MG63 (cell line): ENCODE data around the gene MYBBP1A. TPM values are rescaled to one million over a fixed set of nuclear protein-coding genes. Genes with fewer than 3 reads are reported as not detected.
A peak's percentile ranks its signal among the peaks of the same experiment; 100 is the strongest.
"Not testable (repeated sequence)": the region's sequence is repeated elsewhere in the genome, so short reads cannot be mapped to it uniquely, and the experiment has no call there.

ENCODE experiments used
- DNase-seq: peaks from one replicate; pipeline ENCODE4 v3.0.0-alpha.2; 2020
- H3K27me3 ChIP-seq: fragments of 250-450 bp; sonication (Bioruptor Pico); 2 replicates; pipeline ENCODE4 v1.5.1; 2020; ENCODE audit warnings: mild to moderate bottlenecking, moderate library complexity
- H3K36me3 ChIP-seq: fragments of 250-450 bp; sonication (Bioruptor Pico); 2 replicates; pipeline ENCODE4 v1.5.1; 2020; ENCODE audit warnings: mild to moderate bottlenecking, moderate library complexity
- H3K4me3 ChIP-seq: fragments of 250-450 bp; sonication (Bioruptor Pico); 2 replicates; pipeline ENCODE4 v1.5.1; 2020; ENCODE audit warnings: mild to moderate bottlenecking, moderate library complexity
- H3K9me3 ChIP-seq: fragments of 250-450 bp; sonication (Bioruptor Pico); 2 replicates; pipeline ENCODE4 v1.5.1; 2020; ENCODE audit warnings: mild to moderate bottlenecking, moderate library complexity
- total RNA-seq: library from RNA; depleted of rRNA; stranded (reverse); fragments of >200 nt; shearing (Covaris generic); gene quantifications from 2 replicates; pipeline ENCODE4 v1.2.3, GENCODE V29; 2014; ENCODE audit warnings: low replicate concordance

The MYBBP1A gene
- total RNA-seq, 1 experiment from 2014 or later, result 63.2 TPM

DNA sequence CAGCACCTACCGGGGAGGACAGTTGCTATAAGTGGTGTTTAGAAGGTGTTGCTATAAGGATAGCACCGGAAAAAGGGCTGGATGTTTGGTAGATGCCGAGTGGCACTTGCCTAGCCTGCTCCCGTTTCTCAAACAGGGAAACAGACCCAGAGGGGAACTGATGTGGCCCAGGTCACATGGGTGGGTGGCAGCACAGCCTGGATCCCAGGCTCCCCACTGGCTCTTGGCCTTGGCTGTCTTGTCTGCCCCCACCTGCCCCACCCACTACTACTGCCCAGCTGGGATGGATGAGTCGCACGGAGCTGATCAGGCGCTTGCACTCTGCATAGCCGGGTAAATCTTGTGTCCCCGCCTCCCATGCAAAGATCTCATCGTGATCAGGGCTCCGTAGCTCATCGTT lies 36.3 kb upstream of the MYBBP1A start:
- Histone ChIP-seq H3K9me3 (no peaks in the 10 kb centered on the region), H3K27me3 (no peaks in the 10 kb centered on the region), H3K36me3 (no peaks in the 10 kb centered on the region), H3K4me3 (no peak overlapping the region)
- DNase-seq, result peak; percentile 53

DNA sequence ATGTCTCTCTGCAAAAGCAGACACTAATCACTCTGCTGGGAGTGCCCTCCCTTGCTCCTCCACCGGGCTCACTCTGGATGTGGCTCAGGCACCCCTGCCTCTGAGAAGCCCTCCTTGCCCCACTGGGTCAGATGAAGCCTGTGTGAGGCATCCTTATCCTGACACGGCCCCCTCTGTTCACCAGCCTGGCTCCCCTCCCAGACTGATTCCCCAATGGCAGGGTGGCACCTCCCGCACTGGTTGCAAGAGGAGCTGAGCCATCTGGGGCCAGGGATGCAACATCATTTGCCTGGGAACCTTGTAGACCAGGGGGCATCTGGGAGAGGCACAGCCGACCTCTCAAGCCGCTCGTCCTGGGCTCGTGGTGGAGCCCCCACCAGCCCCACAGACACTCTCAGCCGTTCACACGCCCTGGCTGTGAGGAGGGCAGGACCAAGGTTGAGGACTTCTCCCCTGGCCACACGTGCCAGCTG lies 35.8 kb upstream of the MYBBP1A start:
- no peak for DNase-seq
- H3K36me3 ChIP-seq, result no peaks in the 10 kb centered on the region
- H3K27me3 ChIP-seq, result no peaks in the 10 kb centered on the region
- H3K4me3 ChIP-seq, result no peak overlapping the region
- no peaks in the 10 kb centered on the region for H3K9me3 ChIP-seq

DNA sequence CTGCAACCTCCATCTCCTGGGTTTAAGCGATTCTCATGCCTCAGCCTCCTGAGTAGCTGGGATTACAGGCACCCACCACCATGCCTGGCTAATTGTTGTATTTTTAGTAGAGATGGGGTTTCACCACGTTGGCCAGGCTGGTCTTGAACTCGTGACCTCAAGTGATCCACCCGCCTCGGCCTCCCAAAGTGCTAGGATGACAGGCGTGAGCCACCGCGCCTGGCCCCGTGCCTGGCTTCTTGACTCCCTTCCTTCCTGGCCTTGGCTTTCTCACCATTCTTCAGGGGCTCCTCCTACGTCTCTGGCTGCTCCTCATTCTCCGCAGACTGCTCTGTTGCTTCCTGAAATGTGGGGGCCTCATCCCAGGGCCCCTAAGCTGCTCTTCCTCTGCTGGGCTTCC lies 34.9 kb upstream of the MYBBP1A start:
- not testable (repeated sequence) for H3K36me3 ChIP-seq, DNase-seq, H3K4me3 ChIP-seq, H3K9me3 ChIP-seq, H3K27me3 ChIP-seq

DNA sequence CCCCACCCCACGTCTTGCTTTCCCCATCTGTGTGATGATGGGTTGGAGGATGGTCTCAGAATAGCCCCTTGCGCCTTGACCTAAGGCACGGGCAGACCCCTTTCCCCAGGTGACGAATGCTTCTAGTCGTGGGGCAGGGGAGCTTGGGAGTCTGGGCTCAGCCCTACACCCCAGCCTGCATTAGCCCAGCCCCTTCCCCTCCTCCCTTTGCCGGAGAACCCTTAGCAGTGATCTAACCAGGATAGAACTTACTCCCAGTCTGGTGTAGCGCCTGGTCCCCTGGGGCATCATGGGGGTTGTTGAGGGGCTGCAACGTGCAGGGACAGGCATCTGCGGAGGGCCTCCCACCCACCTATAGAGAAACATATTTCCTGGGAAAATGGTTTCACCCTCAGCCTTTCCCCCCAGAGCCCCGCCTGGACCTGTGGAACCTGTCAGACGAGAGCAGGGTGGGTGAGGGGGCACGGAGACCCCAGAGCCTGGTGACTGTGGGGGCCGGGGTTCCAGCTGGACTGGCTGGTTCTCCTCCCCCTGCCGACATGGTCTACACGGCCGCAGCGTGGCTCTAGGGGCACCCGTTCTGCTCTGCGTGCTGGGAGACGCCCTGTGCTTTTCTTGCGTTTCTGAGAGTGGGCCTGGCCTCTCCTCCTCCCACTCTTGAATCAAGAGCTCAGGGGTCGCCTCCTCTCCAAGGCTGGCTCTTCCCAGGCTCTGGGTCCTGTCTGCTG lies 33.9 kb upstream of the MYBBP1A start:
- peaks cover 2% of the 10 kb centered on the region; the same call in 1 of the 2 replicates for H3K27me3 ChIP-seq
- no peak overlapping the region for H3K4me3 ChIP-seq
- no peaks in the 10 kb centered on the region for H3K36me3 ChIP-seq
- no peaks in the 10 kb centered on the region for H3K9me3 ChIP-seq
- DNase-seq, result no peak

DNA sequence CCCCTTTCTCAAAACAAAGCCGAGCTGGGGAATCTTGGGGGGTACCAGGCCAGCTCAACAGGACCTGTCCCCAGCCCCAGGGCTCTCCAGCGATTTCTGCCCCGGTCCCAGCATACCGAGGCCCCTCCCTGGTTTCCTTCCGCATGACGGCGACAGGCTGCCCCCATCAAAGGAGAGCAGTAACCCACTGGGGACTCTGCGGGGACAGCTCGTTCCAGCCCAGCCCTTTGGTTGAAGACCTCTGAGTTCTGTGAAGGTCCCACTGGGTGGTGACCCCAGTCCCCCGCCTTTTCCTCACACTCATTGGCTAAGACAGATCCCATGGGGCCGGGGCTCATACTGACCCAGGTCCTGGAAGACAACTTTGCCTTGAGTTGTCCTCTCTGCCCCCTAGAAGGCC lies 33.2 kb upstream of the MYBBP1A start:
- no peaks in the 10 kb centered on the region for H3K9me3 ChIP-seq
- no peak for DNase-seq
- H3K36me3 ChIP-seq, result no peaks in the 10 kb centered on the region
- H3K27me3 ChIP-seq, result peaks cover 9% of the 10 kb centered on the region; the same call in 1 of the 2 replicates
- no peak overlapping the region for H3K4me3 ChIP-seq

DNA sequence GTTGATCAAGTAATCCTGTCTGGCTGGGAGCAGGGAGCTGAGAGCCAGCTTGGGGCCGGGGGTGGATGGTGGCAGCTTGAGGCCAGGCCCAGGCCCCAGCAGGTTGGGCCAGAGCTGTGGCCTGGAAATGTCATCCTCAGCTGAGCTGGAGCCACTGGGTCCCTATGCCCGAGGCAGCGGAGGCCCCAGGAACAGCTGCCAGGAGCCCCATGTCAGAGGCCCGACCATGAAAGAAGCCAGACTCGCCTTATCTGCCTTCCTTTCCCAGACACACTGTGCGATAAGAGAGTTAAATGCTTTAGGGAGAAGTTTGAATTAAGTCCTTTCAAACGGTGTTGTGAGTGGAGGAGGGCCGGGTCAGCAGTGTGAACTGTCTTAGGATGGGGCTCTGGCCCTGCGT lies 32.6 kb upstream of the MYBBP1A start:
- no peak for DNase-seq
- Histone ChIP-seq H3K4me3 (no peak overlapping the region), H3K27me3 (peaks cover 11% of the 10 kb centered on the region; the same call in 1 of the 2 replicates), H3K9me3 (no peaks in the 10 kb centered on the region), H3K36me3 (no peaks in the 10 kb centered on the region)

DNA sequence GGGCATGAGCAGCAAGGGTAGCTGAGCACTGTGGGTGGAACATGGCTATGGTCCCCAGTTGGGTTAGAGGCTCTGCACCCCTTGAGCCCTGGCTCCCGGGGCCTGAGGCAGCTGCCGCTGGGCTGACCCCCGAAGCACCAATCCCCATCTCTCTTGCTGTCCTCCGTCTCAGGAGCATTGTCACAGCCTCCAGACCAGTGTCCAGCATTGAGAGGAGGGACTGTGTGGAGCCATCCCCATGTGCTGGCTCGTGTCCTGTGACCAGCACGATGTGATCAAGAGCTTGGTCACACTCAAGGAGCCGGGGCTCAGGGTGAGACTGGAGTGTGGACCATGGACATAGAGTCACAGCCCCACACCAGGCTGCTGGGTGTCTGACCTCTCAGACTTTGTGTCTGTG lies 32.0 kb upstream of the MYBBP1A start:
- Histone ChIP-seq H3K4me3 (no peak overlapping the region), H3K27me3 (peaks cover 11% of the 10 kb centered on the region; the same call in 1 of the 2 replicates), H3K36me3 (no peaks in the 10 kb centered on the region), H3K9me3 (no peaks in the 10 kb centered on the region)
- DNase-seq, result no peak

DNA sequence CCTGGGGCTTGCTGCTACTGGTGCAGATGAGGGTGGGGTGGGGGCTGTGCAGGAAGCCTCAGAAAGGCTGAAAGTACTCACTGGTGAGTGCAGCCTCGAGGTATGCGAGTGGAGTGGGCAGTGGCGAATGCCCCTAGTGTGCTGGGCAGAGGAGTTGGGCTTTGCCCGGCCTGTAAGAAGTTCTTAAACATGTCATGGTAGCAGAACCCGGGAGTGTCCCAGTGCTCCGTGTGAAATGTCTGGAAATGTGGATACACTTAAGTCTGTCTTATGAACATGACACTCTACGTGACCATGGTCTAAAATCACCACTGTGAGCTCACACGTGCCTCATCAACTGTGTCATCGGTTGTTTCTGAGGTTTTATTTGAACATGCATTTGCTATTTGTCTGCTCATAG lies 30.9 kb upstream of the MYBBP1A start:
- Histone ChIP-seq H3K4me3 (no peak overlapping the region), H3K36me3 (no peaks in the 10 kb centered on the region), H3K9me3 (no peaks in the 10 kb centered on the region), H3K27me3 (peaks cover 11% of the 10 kb centered on the region; the same call in 1 of the 2 replicates)
- no peak for DNase-seq

DNA sequence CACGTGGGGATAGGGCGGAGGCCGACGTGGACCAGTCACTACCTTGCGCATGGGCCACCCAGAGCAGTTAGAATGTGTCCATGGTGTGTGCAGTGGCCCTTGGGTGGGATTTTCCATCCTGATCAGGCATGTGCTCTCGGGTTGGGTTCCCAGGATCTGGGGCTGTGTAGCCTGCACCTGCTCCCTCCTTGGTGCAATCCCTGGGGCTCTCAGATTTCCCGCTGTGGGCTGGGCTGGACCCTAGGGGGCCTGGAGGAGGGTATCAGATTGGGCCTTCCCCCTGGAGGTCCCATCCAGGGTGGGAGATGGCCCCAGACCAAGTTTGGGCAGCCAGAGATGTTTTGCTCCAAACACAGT lies 30.4 kb upstream of the MYBBP1A start:
- no peaks in the 10 kb centered on the region for H3K9me3 ChIP-seq
- no peak overlapping the region for H3K4me3 ChIP-seq
- DNase-seq, result no peak
- H3K36me3 ChIP-seq, result no peaks in the 10 kb centered on the region
- peaks cover 11% of the 10 kb centered on the region; the same call in 1 of the 2 replicates for H3K27me3 ChIP-seq

DNA sequence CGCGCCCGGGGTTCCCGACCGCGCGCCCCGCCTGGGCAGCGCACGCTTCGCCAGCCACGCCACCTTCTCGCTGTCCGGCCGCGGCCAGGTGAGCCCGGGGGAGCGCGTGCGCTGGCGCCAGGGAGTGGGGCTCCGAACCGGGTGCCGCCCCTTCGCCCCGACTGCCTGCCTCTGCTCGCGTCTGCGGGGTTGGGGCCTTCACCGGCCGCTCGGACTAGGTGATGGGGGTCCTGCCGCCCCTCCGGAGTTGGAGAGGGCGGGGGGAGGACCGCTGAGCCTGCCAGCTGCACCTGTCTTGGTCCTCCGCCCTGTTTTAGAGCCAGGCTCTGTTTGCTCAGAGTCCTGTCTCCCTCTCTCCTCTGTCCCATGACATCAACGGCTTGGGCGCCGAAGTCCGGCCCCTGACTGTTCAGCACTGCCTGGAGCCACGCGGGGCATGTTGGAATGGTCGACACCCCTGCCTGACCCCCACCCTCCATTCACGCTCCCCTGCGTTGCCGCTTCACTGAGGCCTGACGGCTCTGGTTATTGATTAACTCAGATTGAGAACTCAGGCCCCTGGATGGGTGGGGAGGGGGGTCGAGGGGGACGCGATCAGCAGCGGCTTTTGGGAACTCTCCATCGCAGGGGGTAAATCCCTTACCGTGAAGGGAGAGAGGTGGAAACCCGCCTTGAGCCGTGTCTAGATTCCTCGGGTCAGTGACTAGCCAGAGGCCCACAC lies 29.9 kb upstream of the MYBBP1A start:
- Histone ChIP-seq H3K36me3 (no peaks in the 10 kb centered on the region), H3K4me3 (no peak overlapping the region), H3K9me3 (no peaks in the 10 kb centered on the region), H3K27me3 (peaks cover 11% of the 10 kb centered on the region; the same call in 1 of the 2 replicates)
- no peak for DNase-seq

DNA sequence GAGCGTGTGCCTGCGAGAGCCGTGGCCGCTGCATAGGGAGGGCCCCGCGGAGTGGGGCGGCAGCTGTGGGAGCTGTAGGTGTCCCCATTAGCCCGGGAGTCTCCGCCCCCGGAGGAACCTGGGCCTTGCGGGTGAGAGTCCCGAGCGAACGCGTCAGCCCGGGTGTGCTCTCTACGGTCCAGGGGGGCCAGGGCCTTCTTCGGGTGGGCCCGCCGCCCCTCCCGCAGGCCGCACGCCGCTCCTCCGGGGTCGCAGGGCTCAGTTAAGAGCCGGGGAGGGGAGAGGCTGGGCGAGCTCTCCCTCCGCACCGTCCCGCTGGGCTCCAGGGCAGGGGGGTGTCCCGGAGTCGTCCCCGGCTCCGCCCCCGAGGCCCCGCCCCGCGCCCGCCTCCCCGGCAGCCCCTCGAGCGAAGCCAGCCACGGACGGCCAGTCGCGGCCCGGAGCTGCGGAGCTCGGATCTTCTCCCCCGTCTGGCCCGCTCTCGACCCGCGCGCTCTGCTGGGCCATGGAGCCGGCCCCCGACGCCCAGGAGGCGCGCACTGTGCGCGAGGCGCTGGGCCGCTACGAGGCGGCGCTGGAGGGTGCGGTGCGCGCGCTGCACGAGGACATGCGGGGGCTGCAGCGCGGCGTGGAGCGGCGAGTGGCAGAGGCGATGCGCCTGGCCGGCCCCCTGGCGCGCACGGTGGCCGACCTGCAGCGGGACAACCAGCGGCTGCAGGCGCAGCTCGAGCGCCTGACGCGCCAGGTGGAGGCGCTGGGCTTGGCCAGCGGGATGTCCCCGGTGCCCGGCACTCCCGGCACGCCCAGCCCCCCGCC lies 29.1 kb upstream of the MYBBP1A start, which contains the start of gene SMTNL2:
Gene SMTNL2, plus strand, starts transcription at position 429 of the 816 bp plus-strand sequence. Its CDS starts 77 bp downstream, at position 506.
- H3K27me3 ChIP-seq, result peaks cover 11% of the 10 kb centered on the region; the same call in 1 of the 2 replicates
- DNase-seq, result no peak
- H3K4me3 ChIP-seq, result peak within 1 kb of the TSS; percentile 12; the same call in 1 of the 2 replicates
- no peaks in the 10 kb centered on the region for H3K36me3 ChIP-seq
- H3K9me3 ChIP-seq, result no peaks in the 10 kb centered on the region

DNA sequence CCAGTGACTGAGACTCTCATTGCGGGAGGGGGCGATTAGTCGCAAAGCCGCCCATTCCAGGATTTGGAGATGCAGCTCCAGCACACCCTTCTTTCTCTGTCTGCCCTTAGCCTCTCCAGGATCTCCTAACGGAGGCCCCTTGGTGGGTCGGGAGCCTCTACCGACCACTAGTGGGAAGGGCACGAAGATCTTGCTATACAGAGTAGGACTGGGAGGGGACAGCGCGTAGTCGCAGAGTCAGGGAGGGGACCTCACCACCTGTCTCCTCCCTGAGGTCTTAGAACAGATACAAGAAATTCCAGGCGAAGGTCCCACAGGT lies 28.6 kb upstream of the MYBBP1A start:
- no peak overlapping the region for H3K4me3 ChIP-seq
- H3K36me3 ChIP-seq, result no peaks in the 10 kb centered on the region
- H3K9me3 ChIP-seq, result no peaks in the 10 kb centered on the region
- DNase-seq, result no peak
- peaks cover 11% of the 10 kb centered on the region; the same call in 1 of the 2 replicates for H3K27me3 ChIP-seq

DNA sequence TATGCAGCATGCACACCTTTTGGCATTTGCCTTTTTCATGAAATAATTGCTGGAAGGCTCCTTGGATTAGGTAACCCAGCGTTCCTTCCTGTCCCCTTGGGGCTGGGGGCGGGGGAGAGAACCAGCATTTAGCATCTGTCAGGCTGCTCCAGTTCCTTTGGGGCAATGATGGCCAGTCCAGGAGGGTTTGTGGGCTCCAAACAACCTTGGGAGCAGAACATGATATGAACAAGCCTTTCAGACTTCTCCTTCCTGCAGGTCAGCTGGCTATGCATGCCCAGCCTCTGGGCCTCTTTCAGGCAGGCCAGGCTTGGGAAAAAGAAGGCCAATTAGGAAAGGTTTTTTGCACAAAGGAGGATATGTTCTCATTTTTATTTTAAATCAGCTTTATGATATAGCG lies 28.0 kb upstream of the MYBBP1A start:
- Histone ChIP-seq H3K36me3 (no peaks in the 10 kb centered on the region), H3K27me3 (peaks cover 11% of the 10 kb centered on the region; the same call in 1 of the 2 replicates), H3K9me3 (no peaks in the 10 kb centered on the region), H3K4me3 (no peak overlapping the region)
- no peak for DNase-seq

DNA sequence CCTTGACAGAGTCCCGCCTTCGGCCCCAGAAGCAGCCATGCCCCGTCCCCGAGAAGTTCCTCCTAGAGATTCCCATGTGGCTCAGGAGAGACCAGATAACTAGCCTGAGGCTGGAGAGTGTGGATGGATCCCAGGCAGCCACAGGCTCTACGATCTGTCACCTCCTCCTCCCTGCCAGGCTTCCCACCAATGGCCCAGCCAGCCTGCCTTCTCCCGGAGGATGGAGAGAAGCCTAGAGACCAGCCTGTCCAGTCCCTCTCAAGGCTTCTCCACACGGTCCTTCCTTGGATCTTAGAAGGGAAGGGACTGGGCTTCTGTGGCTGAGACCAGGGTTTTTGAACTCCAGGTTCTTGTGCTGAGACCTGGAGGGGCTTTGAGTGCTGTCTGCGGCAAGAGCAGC lies 27.5 kb upstream of the MYBBP1A start:
- peaks cover 11% of the 10 kb centered on the region; the same call in 1 of the 2 replicates for H3K27me3 ChIP-seq
- no peak overlapping the region for H3K4me3 ChIP-seq
- no peaks in the 10 kb centered on the region for H3K36me3 ChIP-seq
- H3K9me3 ChIP-seq, result no peaks in the 10 kb centered on the region
- no peak for DNase-seq

DNA sequence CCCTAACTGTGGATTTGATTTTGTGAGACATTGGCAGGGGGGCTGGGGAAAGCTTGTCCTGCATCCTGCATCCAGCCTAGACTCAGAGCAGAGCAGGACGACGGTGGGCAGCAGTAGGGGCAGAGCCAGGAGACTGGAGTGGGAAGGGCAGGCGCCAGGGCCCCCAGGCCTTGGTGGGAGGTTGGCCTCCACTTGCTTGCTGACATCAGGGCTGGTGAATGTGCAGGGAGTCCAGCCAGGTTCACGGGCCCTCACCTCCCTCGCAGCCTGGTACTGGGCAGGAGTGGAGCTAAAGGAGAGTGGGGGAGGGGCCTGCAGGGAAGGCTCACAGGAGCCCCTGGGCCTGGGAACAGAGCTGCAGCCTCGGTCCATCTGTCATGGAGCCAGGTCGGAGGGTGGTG lies 26.9 kb upstream of the MYBBP1A start:
- DNase-seq, result no peak
- Histone ChIP-seq H3K27me3 (peaks cover 11% of the 10 kb centered on the region; the same call in 1 of the 2 replicates), H3K4me3 (no peak overlapping the region), H3K36me3 (no peaks in the 10 kb centered on the region), H3K9me3 (no peaks in the 10 kb centered on the region)

DNA sequence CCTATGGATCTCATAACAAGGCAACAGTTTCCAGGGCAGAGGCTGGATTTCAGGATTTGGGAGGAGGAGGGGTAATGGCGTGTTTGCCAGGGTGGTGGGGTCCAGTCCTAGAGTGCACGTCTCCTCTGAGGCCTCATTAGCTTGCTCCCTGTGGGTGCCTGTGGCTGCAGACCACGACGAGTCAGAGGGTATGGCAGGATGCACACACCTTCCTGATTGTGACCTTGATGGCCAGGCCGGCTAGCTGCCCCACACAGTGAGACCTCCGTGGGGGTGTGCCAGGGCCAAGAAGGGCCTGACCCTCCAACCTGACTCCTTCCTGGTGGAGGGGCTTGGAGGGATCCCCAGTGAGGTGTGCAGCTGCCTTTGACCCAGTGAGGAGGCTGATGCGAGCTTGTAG lies 25.1 kb upstream of the MYBBP1A start:
- Histone ChIP-seq H3K9me3 (no peaks in the 10 kb centered on the region), H3K4me3 (no peak overlapping the region), H3K36me3 (no peaks in the 10 kb centered on the region), H3K27me3 (peaks cover 11% of the 10 kb centered on the region; the same call in 1 of the 2 replicates)
- no peak for DNase-seq

DNA sequence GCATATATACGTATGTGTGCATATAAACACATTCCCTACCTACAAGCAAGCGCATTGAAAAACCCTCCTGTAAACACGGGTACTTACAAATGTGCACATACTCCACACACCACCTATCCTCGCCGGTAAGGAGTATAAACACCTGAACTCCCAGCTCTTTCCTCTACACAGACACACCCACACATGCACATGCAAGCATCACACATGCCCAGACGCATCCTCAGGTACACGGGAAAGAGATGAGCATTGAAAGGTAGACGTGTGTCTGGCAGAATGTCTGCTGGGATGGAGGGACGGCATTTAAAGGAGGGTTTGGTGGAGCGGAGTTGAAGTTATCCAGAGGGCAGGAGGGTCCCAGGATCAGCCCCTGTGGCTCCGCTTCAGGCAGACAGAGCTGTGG lies 24.5 kb upstream of the MYBBP1A start:
- H3K27me3 ChIP-seq, result peaks cover 11% of the 10 kb centered on the region; the same call in 1 of the 2 replicates
- H3K36me3 ChIP-seq, result no peaks in the 10 kb centered on the region
- no peaks in the 10 kb centered on the region for H3K9me3 ChIP-seq
- no peak overlapping the region for H3K4me3 ChIP-seq
- DNase-seq, result no peak
